Fibroblast of skin of scalp (primary cell): ENCODE results near the gene PTGES2.
"Not testable (repeated sequence)": the region's sequence is repeated elsewhere in the genome, so short reads cannot be mapped to it uniquely, and the experiment has no call there.

Experiments
- DNase-seq: peaks from one replicate; pipeline ENCODE4 v3.0.0-alpha.2; 2013

The PTGES2 gene

DNA sequence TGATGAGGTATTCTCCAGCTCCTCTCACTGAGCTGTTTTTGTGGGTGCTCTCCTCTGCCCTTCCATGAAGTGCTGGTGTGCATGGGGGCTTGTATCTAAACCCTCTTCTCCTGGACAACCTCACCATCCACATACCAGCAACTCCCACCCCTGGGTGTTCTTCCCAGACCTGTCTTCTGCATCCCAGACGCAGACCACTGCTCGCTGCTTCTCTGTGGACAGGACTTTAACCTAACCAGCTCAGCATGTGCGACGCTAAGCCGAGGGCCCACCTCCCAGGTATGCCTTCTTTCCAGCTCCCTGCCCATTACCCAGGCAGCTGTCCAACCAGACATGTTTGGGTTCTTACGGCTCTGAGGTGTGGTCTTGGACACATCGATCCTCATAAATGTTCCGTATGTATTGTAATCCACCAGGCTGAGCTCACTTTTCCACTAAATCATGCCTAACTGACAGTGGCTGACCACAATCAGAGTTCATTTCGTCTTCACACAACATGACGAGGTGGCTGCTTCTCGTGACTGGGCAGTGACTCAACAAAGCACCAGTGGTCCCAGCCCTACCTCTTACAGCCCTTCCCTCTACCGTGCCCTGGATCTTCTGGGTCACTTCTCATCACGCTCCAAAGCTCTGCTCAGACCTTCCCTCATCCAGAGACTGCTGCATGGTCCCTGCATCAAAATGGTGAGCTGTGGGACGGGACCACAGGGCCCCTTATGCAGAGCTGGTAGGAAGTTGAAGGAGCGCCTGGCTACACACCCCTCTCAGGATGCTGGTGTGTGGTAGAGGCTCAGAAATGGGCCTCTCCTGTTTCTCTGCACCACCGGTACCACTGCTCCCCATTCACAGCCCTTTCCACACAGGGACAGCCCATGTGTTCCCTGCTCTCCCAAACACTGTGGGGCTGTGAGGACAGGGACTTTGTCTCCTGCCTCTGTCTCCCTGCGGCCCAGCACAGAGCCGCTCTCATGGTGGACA, 9.6 kb upstream of the PTGES2 start:
- peak; percentile 57 for DNase-seq

DNA sequence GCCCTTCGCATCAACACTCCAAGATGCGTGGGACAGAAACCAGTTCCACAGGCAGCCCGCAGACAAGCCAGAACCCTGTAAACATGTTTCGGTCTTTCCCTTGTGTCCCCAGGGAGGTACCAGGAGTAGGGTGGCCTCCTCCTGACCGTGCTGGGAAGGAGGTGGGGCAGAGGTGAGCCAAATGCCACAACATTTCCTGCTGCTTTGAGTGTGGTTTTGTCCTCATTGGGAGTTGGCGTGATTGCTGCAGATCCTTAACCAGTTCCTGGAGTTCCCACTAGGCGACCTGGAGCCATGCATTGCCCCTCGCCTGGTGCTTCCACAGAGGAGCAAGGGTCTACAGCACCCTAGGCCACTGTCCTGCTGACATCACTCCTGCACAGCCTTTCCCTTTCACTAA, 8.0 kb upstream of the PTGES2 start:
- not testable (repeated sequence) for DNase-seq

DNA sequence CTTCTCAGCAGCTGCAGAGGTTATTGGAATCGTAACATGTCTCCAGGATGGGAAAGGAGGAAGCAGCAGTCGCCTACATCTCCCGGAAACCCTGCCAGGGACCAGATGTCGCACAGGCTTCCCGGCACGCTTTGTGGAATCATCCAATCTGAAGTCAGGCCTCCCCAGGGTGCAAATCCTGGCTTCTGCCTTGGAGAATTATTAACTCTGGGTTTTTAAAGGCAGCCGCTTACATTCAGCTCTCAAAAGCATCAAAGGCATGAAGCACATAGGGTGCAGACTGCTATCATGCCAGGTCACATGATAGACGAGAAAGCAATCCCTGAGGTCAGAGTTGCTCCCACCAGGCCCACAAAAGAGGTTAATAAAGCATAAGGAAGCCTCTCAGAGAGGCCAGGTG, 4.6 kb upstream of the PTGES2 start:
- DNase-seq = not testable (repeated sequence)

DNA sequence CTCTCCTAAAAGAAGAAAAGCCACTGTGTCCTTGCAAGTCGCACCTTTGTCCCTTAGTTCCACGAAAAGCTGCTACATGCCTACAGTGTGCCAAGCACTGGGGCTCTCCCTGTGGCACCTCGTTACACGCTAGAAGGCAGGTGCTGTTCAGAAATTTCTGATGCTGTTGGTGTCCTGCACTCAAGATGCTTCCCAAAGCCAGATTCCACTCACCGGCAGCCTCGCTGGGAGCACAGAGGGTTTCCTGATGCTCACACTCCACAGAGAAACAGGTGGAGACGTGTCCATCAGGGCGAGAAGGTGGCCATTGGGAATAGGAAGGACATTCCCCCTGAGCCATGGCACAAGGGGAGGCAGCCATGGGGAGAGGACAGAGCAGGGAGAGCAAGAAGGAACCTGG, 3.8 kb upstream of the PTGES2 start:
- DNase-seq = not testable (repeated sequence)

DNA sequence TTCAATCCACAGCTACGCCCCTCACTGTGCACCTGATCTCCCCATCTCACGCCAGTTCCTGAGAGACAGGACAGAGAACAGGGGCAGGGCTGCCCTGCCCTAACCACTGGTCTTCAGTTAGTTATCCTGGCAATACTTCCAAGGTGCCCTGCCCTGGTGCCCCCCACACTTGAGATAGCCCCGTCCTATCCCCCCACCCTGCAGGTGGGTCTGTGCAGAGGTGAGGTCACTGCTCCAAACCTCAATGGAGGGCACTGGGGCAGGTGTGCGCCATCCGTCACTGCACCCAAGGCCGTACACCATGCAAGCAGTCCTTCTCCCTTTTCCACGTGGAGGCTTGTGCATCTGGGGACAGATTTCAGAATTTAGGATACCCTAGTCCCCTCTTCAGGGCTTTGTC, 3.1 kb upstream of the PTGES2 start:
- DNase-seq = not testable (repeated sequence)

DNA sequence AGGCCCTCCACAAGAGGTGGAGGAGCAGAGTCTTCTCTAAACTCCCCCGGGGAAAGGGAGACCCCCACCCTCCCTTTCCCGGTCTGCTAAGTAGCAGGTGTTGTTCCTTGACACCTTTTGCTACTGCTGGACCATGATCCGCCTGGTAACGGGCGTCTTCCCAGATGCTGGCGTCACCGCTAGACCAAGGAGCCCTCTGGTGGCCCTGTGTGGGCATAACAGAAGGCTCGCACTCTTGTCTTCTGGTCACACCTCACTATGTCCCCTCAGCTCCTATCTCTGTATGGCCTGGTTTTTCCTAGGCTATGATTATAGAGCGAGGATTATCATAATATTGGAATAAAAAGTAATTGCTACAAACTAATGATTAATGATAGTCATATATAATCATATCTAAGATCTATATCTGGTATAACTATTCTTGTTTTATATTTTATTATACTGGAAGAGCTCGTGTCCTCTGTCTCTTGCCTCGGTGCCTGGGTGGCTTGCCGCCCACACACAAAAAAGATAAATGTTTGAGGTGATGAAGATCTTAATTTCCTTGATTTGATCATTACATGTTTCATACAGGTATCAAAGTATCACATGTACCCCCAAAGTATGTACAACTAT, 2.6 kb upstream of the PTGES2 start:
- DNase-seq = not testable (repeated sequence)

DNA sequence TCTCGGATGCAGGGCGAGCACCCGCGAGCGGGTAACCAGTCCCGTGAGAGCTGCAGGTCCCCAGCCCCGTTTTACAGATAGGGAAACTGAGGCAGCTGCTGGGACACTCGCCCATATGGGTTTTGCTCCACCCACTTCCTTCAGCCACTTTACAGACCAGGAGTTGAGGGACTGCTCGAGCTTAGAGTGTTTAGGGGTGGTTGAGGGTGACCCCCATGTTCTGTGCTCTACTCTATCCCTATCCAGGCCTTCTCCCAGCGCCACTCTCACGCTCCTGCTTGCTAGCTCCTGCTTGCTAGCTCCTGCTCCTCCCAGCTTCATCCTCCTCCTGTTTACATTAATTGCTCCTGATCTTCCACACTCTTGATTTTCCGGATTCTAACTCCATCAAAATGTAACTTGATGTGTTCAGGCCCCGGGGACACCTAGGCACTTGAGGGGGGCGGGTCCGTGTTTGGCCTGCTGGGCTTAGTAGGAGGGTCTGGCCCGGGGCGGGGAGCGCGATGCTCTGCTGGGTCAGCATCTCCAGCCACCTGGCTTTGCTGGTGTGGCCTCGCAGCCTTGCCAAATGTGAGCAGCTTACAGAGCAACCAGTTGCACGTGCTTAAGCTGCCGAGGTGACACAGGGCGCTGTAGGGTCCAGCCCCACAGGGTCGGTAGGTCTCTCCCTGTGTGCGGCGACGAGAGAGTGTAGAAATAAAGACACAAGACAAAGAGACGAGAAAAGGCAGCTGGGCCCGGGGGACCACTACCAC, 1.5 kb upstream of the PTGES2 start:
- DNase-seq = no peak

DNA sequence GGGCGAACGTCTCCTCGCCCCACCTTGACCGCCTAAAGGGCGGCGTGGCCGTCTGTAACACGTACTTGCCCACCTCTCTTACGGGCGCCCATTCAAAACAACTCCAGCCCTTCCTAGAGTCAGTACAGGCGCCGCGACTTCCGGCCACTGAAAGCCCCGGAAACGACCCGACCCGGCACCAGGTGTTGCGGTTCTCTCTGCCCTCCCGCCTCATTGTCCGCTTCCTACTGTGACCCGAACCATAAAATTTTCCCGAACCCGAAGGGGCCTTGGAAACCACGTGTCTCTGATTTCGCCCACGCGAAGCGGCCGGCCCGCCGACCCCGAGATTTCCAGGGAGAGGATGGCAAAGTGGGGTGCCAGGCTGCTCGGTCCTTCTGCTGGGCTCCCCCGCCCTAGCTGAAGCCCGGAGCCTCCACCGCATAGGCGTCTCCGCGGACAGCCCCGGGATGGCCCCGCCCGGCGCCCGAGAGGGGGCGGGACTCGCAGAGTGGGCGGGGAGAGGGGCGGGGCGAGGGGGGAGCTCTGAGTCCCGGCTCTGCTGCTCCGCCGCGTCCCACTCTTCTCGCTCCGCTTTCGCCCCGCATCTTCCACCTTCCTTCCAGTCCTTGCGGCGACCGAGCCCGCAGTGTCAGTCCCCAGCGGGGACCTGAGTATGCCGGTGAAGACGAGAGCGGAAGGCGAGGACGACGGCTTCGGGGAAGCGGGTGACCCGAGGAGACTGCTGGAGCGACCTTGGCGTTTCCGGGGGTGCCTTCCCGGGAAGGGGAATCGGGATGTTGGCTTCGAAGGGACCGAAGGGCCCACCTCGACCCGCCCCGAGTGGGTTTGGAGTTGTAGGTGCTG, 684 bp upstream of the PTGES2 start:
- DNase-seq = peak; percentile 92

DNA sequence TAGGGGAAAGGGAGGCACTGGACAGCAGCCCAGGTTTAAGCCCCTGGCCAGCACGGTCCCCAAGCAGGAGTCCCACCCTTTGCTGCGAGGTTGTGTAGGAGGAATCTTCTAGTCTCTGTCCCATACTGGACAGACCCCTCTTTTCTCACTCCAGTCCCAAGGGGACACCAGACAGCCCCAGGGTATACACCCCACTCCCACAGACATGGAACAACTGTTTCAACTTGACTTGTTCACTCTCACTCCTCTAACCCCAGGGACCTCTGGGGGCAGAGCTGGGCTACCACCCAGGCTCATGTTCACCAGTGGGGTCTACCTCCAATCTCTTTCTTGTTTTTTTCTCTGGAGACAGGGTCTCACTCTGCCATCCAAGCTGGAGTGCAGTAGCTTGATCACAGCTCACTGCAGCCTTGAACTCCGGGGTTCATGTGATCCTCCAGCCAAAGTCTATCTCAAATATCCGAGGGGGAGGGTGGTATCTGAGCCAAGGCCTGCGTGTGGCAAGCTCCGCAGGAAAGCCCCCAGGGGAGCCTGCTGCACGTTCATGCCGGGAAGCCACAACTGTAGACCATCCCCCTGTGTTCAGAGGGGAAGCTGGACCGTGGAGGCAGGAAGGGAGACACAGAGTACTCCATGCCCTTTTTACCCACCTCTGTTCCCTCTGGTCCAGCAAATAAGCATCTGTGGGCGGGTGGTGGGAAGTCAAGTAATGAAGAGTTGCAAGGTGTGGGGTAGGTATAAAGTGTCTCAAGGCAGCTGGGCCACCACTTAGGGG, 1.8 kb downstream of the PTGES2 start:
- DNase-seq = peak; percentile 42

DNA sequence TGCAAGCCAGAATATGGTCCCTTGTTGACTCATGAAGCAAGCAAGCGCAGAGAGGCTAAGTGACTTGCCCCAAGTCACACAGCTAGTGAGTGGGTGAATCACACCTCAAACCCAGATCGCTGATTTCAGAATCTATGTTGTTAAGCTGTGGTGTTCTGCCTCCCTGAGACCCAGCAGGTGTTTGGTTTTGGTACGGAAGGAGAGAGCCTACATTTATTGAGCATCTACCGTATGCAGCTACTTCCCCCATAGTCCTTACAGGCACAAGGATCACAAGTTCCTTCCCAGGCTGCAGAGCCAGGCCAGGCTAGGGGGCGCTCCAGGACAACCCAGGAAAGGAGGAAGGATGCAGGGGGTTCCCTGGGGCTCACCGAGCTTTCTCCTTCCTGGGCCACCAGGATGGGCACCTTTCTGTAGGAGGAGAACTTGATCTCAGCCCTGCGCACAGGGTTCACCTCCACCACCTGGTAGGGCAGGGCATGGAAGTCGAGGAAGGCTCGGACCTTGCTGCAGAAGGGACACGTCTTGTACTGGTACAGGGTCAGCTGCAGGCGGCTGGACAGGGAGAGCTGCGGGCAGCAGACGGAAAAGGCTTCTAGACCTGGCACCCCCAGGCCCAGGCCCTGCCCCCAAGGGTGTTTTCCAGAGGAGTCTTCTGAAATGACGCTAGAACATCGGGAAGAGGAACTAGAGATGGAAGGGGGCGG, 2.5 kb downstream of the PTGES2 start:
- peak; percentile 56 for DNase-seq

DNA sequence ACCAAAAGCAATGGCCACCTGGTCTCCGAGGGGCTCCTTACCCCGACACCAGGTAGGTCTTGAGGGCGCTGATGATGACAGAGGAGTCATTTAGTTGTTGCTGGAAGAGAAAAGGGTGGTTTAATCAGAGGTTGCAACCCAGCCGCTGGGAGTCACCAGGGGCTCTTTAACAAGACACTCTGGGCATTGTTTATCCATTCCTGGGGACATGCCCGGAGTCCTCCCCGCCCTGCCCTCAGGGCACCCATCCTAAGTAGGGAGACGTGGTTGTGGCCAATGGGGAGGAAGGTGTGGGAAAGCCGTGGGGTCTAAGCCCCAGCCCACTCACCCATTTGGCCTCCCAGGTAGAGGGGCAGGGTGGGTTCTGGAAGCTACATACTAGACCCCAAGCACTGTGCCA, 3.1 kb downstream of the PTGES2 start:
- no peak for DNase-seq

DNA sequence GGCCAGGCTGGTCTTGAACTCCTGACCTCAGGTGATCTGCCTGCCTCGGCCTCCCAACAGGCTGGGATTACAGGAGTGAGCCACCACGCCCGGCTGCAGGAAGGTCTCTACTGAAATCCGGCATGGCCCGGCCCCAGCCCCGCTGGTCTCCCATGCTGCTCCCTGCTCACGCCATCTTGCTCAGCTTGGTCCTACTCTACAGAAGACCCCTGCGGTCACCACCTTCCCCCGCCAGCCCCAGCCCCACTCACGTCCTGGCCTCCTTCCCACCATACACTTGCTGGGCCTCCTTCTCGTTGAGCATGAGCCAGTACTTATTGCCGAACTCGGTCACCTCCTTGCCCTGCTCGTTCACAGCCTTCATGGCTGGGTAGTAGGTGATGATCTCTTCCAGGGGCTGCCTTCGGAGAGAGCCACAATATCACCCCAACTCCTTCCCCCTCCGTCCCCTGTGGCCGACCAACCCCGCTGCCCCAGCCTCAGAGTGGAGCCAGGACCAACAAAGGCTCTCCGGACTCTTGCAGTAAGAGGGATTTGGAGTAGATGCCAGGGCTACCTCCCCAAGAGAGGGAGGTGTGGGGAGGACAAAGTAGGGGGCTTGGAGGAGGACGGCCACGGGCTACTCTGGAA, 4.0 kb downstream of the PTGES2 start:
- DNase-seq = no peak

DNA sequence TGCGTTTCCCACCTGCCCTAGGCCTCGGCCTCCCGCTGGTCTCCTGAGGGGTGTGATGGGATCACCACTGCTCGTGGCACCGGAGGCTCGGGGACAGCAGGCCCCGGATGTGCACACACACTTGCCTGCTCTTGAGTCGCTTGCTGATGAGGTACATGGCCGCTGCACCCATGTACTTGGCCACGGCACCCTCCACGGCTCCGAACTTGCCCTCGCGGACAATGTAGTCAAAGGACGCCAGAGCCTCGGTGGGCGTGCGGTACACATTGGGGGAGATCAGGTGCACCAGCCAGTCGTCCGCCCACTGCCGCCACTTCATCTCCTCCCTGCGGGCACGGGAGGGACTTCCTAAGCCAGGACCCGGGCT, 4.7 kb downstream of the PTGES2 start:
- DNase-seq = no peak

DNA sequence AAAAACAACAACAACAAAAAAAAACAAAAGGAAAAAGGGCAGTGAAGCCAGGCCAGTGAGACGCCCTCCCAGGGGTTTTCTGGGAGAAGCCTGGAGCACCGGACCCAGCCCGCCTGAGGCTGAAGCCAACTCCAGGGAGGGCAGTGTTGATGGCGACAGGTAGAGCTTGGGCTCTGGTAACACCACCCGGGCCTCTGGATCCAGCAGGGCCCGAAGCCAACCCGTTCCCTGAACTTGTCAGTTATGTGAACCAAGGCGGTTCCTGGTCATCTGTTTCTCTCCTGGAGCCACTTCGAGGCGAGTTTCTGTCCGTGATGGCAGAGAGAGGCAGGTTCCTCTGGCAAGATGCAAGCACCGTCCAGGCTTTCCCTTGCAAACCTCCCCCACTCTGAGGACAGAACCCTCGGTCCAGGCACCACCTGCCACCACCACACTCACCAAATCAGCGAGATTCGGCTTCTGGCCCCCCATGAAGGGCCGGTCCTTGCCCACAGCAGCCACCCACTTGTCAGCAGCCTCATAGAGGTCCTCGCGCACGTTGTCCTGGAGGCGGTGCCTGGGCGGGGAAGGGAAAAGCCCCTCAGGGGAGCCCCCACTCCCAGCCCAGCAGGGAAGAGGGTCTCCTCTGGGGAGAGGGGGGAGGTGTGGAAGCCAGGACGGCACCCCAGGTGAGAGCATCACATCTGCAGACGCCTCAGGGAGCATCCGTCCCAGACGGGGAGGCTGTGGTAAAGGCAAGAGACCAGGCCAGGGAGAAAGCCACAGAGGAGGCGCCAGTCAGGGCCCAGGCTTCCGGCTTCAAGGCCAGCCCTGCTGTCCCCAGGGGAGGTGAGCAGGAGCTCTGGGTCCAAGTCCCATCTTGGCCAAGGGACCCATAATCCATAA, 5.4 kb downstream of the PTGES2 start:
- no peak for DNase-seq

DNA sequence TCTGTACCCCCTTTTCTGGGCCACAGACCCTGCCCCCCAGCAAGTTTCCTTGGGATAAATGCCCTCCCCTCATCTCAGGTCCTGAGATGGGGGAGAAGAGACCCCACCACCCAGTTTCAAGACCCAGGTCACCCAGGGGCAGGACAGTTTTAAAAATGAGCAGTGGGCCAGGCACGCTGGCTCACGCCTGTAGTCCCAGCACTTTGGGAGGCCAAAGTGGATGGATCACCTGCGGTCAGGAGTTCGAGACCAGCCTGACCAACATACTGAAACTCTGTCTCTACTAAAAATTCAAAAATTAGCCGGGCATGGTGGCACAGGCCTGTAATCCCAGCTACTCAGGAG, 6.1 kb downstream of the PTGES2 start:
- no peak for DNase-seq

DNA sequence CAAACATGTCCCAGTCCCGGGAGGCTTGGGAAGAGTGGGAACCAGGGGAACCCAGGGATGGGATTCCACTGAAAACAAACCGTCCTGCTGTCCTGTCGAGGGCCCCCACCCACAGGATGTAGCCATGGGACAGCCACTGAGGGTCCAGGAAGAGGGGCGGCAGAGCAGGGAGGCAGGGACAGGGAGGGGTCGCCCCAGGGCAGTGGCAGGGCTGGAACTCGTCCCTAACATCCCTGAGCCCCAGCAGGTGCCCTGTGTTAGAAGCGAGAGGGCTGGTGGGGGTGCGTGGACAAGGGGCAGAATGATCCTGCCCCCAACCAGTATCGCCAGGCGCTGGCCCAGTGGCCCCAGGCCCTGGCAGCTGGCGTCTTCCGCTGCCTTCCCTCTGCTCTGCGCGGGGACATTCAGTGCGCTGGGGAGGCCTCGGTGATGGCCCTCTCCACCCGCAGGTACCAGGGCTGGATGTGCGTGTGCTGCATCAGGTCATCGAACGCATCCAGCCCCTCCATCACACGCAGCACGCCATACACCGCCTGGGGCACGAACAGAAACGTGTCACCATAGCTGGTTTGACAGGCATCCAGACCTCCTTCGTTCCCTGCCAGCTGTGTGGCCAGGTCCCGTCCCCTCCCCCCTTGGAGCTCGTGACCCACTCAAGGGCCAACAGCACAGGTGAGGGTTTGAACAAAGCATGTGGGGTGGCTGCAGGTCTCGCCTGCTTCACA, 6.6 kb downstream of the PTGES2 start:
- DNase-seq = no peak

DNA sequence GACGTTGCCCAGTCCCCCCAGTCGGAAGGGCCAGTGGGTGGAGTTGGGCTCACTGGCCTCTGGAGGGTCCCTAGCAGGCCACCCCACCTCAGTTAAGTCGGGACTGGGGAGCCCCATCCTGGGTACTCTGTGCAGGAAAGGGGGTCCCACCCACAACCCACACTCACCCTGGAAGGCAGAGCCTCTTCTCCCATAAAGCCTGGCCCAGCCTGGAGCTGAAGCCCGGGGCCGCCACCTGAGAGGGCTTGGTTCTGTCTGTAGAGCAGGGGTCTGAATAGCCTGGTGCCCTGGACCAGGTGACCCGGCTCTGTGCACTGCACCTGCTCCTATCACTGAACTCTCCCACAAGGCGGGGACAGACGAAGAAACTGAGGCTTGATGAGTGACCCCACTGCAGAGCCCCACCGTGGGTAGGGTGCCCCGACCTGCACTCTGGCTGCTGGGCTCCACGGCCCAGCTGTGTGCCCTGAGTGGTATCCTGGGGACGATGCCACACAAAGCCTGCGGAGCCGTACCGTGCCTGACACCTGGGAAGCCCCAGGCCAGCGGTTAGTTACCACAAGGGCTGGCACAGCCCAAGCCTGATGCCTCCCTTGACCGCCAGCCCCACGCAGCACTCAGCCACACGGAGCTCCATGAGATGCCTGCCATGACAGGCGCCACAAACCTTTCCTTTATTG, 7.3 kb downstream of the PTGES2 start:
- DNase-seq = no peak
